Measurements from ENCODE around the gene FABP6.

Gene FABP6

GRCh38 chr5:160260006-160260775, 30.9 kb downstream of the FABP6 start:
- H3K4me3 ChIP-seq (ENCODE audit: low read depth in 1 of 5, low read length in 5 of 5): no peak overlapping the region
- no peaks in the 10 kb centered on the region for H3K9me3 ChIP-seq (ENCODE audit: control insufficient read depth in 5 of 5, low read length in 5 of 5)
- H3K9ac ChIP-seq (ENCODE audit: low read length in 5 of 5): no peak overlapping the region
- H3K27ac ChIP-seq (ENCODE audit: low read depth, low read length): no peak overlapping the region
- H3K36me3 ChIP-seq (ENCODE audit: control insufficient read depth in 5 of 5, insufficient read depth in 5 of 5, low read length in 5 of 5): no peaks in the 10 kb centered on the region
- peaks cover 0 to 13% (median 8%) of the 10 kb centered on the region in 5 donors for H3K4me1 ChIP-seq (ENCODE audit: control insufficient read depth in 5 of 5, insufficient read depth in 5 of 5, low read length in 5 of 5)
- peaks cover 0 to 4% (median 0%) of the 10 kb centered on the region in 5 donors for H3K27me3 ChIP-seq (ENCODE audit: control insufficient read depth in 5 of 5, insufficient read depth in 4 of 5, low read length in 5 of 5)

GRCh38 chr5:160260881-160261815, 31.8 kb downstream of the FABP6 start:
- Histone ChIP-seq H3K9ac (ENCODE audit: low read length in 5 of 5) (no peak overlapping the region), H3K36me3 (ENCODE audit: control insufficient read depth in 5 of 5, insufficient read depth in 5 of 5, low read length in 5 of 5) (no peaks in the 10 kb centered on the region), H3K4me1 (ENCODE audit: control insufficient read depth in 5 of 5, insufficient read depth in 5 of 5, low read length in 5 of 5) (peaks cover 0 to 13% (median 8%) of the 10 kb centered on the region in 5 donors), H3K27me3 (ENCODE audit: control insufficient read depth in 5 of 5, insufficient read depth in 4 of 5, low read length in 5 of 5) (peaks cover 0 to 4% (median 0%) of the 10 kb centered on the region in 5 donors), H3K9me3 (ENCODE audit: control insufficient read depth in 5 of 5, low read length in 5 of 5) (no peaks in the 10 kb centered on the region), H3K27ac (ENCODE audit: low read depth, low read length) (no peak overlapping the region), H3K4me3 (ENCODE audit: low read depth in 1 of 5, low read length in 5 of 5) (no peak overlapping the region)

GRCh38 chr5:160262151-160263074, 33.1 kb downstream of the FABP6 start:
- Histone ChIP-seq H3K27ac (ENCODE audit: low read depth, low read length) (no peak overlapping the region), H3K36me3 (ENCODE audit: control insufficient read depth in 5 of 5, insufficient read depth in 5 of 5, low read length in 5 of 5) (no peaks in the 10 kb centered on the region), H3K9ac (ENCODE audit: low read length in 5 of 5) (no peak overlapping the region), H3K4me1 (ENCODE audit: control insufficient read depth in 5 of 5, insufficient read depth in 5 of 5, low read length in 5 of 5) (peaks cover 0 to 21% (median 8%) of the 10 kb centered on the region in 5 donors), H3K4me3 (ENCODE audit: low read depth in 1 of 5, low read length in 5 of 5) (no peak overlapping the region), H3K27me3 (ENCODE audit: control insufficient read depth in 5 of 5, insufficient read depth in 4 of 5, low read length in 5 of 5) (peaks cover 0 to 4% (median 0%) of the 10 kb centered on the region in 5 donors), H3K9me3 (ENCODE audit: control insufficient read depth in 5 of 5, low read length in 5 of 5) (no peaks in the 10 kb centered on the region)

GRCh38 chr5:160263326-160263855, 34.1 kb downstream of the FABP6 start:
- H3K4me1 ChIP-seq (ENCODE audit: control insufficient read depth in 5 of 5, insufficient read depth in 5 of 5, low read length in 5 of 5): peaks cover 2 to 26% (median 11%) of the 10 kb centered on the region in 5 donors
- H3K36me3 ChIP-seq (ENCODE audit: control insufficient read depth in 5 of 5, insufficient read depth in 5 of 5, low read length in 5 of 5): no peaks in the 10 kb centered on the region
- H3K9ac ChIP-seq (ENCODE audit: low read length in 5 of 5): no peak overlapping the region
- no peak overlapping the region for H3K4me3 ChIP-seq (ENCODE audit: low read depth in 1 of 5, low read length in 5 of 5)
- no peaks in the 10 kb centered on the region for H3K9me3 ChIP-seq (ENCODE audit: control insufficient read depth in 5 of 5, low read length in 5 of 5)
- no peak overlapping the region for H3K27ac ChIP-seq (ENCODE audit: low read depth, low read length)
- H3K27me3 ChIP-seq (ENCODE audit: control insufficient read depth in 5 of 5, insufficient read depth in 4 of 5, low read length in 5 of 5): peaks cover 0 to 4% (median 0%) of the 10 kb centered on the region in 5 donors

GRCh38 chr5:160266044-160266443, 36.7 kb downstream of the FABP6 start:
- Histone ChIP-seq H3K27ac (ENCODE audit: low read depth, low read length) (no peak overlapping the region), H3K4me1 (ENCODE audit: control insufficient read depth in 5 of 5, insufficient read depth in 5 of 5, low read length in 5 of 5) (peaks cover 8 to 45% (median 26%) of the 10 kb centered on the region in 5 donors), H3K9me3 (ENCODE audit: control insufficient read depth in 5 of 5, low read length in 5 of 5) (no peaks in the 10 kb centered on the region), H3K36me3 (ENCODE audit: control insufficient read depth in 5 of 5, insufficient read depth in 5 of 5, low read length in 5 of 5) (no peaks in the 10 kb centered on the region), H3K27me3 (ENCODE audit: control insufficient read depth in 5 of 5, insufficient read depth in 4 of 5, low read length in 5 of 5) (peaks cover 0 to 4% (median 0%) of the 10 kb centered on the region in 5 donors), H3K9ac (ENCODE audit: low read length in 5 of 5) (no peak overlapping the region), H3K4me3 (ENCODE audit: low read depth in 1 of 5, low read length in 5 of 5) (no peak overlapping the region)

- Histone ChIP-seq H3K27ac (ENCODE audit: low read depth, low read length) (no peak overlapping the region), H3K4me3 (ENCODE audit: low read depth in 1 of 5, low read length in 5 of 5) (no peak overlapping the region), H3K4me1 (ENCODE audit: control insufficient read depth in 5 of 5, insufficient read depth in 5 of 5, low read length in 5 of 5) (peaks cover 8 to 53% (median 33%) of the 10 kb centered on the region in 5 donors), H3K9ac (ENCODE audit: low read length in 5 of 5) (no peak overlapping the region), H3K27me3 (ENCODE audit: control insufficient read depth in 5 of 5, insufficient read depth in 4 of 5, low read length in 5 of 5) (no peaks in the 10 kb centered on the region), H3K9me3 (ENCODE audit: control insufficient read depth in 5 of 5, low read length in 5 of 5) (no peaks in the 10 kb centered on the region), H3K36me3 (ENCODE audit: control insufficient read depth in 5 of 5, insufficient read depth in 5 of 5, low read length in 5 of 5) (no peaks in the 10 kb centered on the region)
Measured at GRCh38 chr5:160266752-160267345, 37.5 kb downstream of the FABP6 start.

- peaks cover 8 to 47% (median 25%) of the 10 kb centered on the region in 5 donors for H3K4me1 ChIP-seq (ENCODE audit: control insufficient read depth in 5 of 5, insufficient read depth in 5 of 5, low read length in 5 of 5)
- H3K9me3 ChIP-seq (ENCODE audit: control insufficient read depth in 5 of 5, low read length in 5 of 5): no peaks in the 10 kb centered on the region
- peak overlapping the region in 1 of 5 donors; percentile 33 for H3K9ac ChIP-seq (ENCODE audit: low read length in 5 of 5)
- no peak overlapping the region for H3K4me3 ChIP-seq (ENCODE audit: low read depth in 1 of 5, low read length in 5 of 5)
- no peaks in the 10 kb centered on the region for H3K27me3 ChIP-seq (ENCODE audit: control insufficient read depth in 5 of 5, insufficient read depth in 4 of 5, low read length in 5 of 5)
- no peaks in the 10 kb centered on the region for H3K36me3 ChIP-seq (ENCODE audit: control insufficient read depth in 5 of 5, insufficient read depth in 5 of 5, low read length in 5 of 5)
- H3K27ac ChIP-seq (ENCODE audit: low read depth, low read length): no peak overlapping the region
Measured at GRCh38 chr5:160268121-160268520, 38.8 kb downstream of the FABP6 start.

GRCh38 chr5:160269017-160269416, 39.7 kb downstream of the FABP6 start:
- Histone ChIP-seq H3K9ac (ENCODE audit: low read length in 5 of 5) (peak overlapping the region in 3 of 5 donors; percentile 34 to 49 (median 44)), H3K9me3 (ENCODE audit: control insufficient read depth in 5 of 5, low read length in 5 of 5) (no peaks in the 10 kb centered on the region), H3K4me3 (ENCODE audit: low read depth in 1 of 5, low read length in 5 of 5) (peak overlapping the region in 4 of 5 donors; percentile 1 to 40 (median 30)), H3K36me3 (ENCODE audit: control insufficient read depth in 5 of 5, insufficient read depth in 5 of 5, low read length in 5 of 5) (no peaks in the 10 kb centered on the region), H3K27ac (ENCODE audit: low read depth, low read length) (peak overlapping the region; percentile 3), H3K27me3 (ENCODE audit: control insufficient read depth in 5 of 5, insufficient read depth in 4 of 5, low read length in 5 of 5) (no peaks in the 10 kb centered on the region), H3K4me1 (ENCODE audit: control insufficient read depth in 5 of 5, insufficient read depth in 5 of 5, low read length in 5 of 5) (peaks cover 8 to 46% (median 25%) of the 10 kb centered on the region in 5 donors)

GRCh38 chr5:160270704-160271103, 41.4 kb downstream of the FABP6 start:
- Histone ChIP-seq H3K36me3 (ENCODE audit: control insufficient read depth in 5 of 5, insufficient read depth in 5 of 5, low read length in 5 of 5) (no peaks in the 10 kb centered on the region), H3K27me3 (ENCODE audit: control insufficient read depth in 5 of 5, insufficient read depth in 4 of 5, low read length in 5 of 5) (no peaks in the 10 kb centered on the region), H3K4me1 (ENCODE audit: control insufficient read depth in 5 of 5, insufficient read depth in 5 of 5, low read length in 5 of 5) (peaks cover 8 to 46% (median 25%) of the 10 kb centered on the region in 5 donors), H3K27ac (ENCODE audit: low read depth, low read length) (no peak overlapping the region), H3K9ac (ENCODE audit: low read length in 5 of 5) (no peak overlapping the region), H3K9me3 (ENCODE audit: control insufficient read depth in 5 of 5, low read length in 5 of 5) (no peaks in the 10 kb centered on the region), H3K4me3 (ENCODE audit: low read depth in 1 of 5, low read length in 5 of 5) (no peak overlapping the region)
